ENCODE data around the gene OR2V1.

DNA sequence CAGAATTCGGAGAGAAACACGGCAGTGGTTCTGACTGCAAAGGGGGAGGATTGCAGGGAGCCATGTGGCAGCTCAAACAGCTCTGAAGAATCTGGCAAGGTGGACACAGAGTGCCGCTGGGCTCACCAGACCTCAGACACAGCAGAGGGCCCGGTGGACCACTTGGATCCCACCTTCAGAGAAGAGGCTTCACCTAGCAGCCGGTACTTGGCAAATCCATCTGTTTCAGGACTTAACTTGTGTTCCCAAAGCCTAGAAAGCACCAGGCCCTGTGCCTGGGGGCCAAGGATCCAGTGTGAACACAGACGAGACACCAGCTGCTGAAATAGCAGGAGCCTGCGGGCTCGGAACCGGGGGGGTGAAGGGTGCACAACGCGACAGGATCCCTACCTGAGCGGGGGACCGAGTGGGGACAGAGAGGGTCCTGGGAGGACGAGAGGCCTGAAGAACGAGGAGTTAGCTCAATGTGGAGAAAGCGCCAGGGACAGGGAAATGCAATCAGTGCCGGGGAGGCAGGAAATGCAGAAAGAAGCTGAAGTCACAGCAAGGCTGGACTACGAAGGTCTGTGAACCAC lies 46.3 kb downstream of the OR2V1 start:
- TF ChIP-seq, protein P1, sequence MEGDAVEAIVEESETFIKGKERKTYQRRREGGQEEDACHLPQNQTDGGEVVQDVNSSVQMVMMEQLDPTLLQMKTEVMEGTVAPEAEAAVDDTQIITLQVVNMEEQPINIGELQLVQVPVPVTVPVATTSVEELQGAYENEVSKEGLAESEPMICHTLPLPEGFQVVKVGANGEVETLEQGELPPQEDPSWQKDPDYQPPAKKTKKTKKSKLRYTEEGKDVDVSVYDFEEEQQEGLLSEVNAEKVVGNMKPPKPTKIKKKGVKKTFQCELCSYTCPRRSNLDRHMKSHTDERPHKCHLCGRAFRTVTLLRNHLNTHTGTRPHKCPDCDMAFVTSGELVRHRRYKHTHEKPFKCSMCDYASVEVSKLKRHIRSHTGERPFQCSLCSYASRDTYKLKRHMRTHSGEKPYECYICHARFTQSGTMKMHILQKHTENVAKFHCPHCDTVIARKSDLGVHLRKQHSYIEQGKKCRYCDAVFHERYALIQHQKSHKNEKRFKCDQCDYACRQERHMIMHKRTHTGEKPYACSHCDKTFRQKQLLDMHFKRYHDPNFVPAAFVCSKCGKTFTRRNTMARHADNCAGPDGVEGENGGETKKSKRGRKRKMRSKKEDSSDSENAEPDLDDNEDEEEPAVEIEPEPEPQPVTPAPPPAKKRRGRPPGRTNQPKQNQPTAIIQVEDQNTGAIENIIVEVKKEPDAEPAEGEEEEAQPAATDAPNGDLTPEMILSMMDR (optimal IDR thresholded peaks at IDR 0.05 in 1 of 3, IDR thresholded peaks at IDR 0.05 in 1 of 3, conservative IDR thresholded peaks at IDR 0.05 in 1 of 3; ENCODE audit: extremely low read depth in 1 of 3, insufficient read depth in 2 of 3, low read length in 3 of 3) = no peak
- TF ChIP-seq EZH2 (IDR thresholded peaks at IDR 0.05; ENCODE audit: low read length) = no peak

Data from keratinocyte (primary cell).